Measurements from ENCODE around the gene ATP5F1A.
"Not testable (repeated sequence)": the region's sequence is repeated elsewhere in the genome, so short reads cannot be mapped to it uniquely, and the experiment has no call there.

ATP5F1A gene

GRCh38 chr18:46072959-46073358 is 25.1 kb downstream of the ATP5F1A start:
- no peak for DNase-seq

- DNase-seq = no peak
Measured at GRCh38 chr18:46072376-46072867, 25.7 kb downstream of the ATP5F1A start.

- DNase-seq = peak; percentile 64
Measured at GRCh38 chr18:46071653-46072375, 26.3 kb downstream of the ATP5F1A start, which contains the start of gene PSTPIP2. PSTPIP2 (minus strand) TSS chr18:46072260; CDS start chr18:46072188, 72 bp downstream.

- DNase-seq = peak; percentile 45
Measured at GRCh38 chr18:46070815-46071652, 27.1 kb downstream of the ATP5F1A start.

GRCh38 chr18:46070232-46070631 is 27.9 kb downstream of the ATP5F1A start:
- DNase-seq = no peak

GRCh38 chr18:46069524-46069923 is 28.6 kb downstream of the ATP5F1A start:
- no peak for DNase-seq

GRCh38 chr18:46068763-46069162 is 29.3 kb downstream of the ATP5F1A start:
- no peak for DNase-seq

GRCh38 chr18:46067438-46068007 is 30.6 kb downstream of the ATP5F1A start:
- DNase-seq = no peak

GRCh38 chr18:46062781-46063180 is 35.3 kb downstream of the ATP5F1A start:
- no peak for DNase-seq

- no peak for DNase-seq
Measured at GRCh38 chr18:46061796-46062195, 36.3 kb downstream of the ATP5F1A start.

- no peak for DNase-seq
Measured at GRCh38 chr18:46061387-46061786, 36.7 kb downstream of the ATP5F1A start.

- no peak for DNase-seq
Measured at GRCh38 chr18:46060359-46060841, 37.7 kb downstream of the ATP5F1A start.

- no peak for DNase-seq
Measured at GRCh38 chr18:46055838-46056230, 42.3 kb downstream of the ATP5F1A start.

- no peak for DNase-seq
Measured at GRCh38 chr18:46054956-46055837, 42.9 kb downstream of the ATP5F1A start.

- no peak for DNase-seq
Measured at GRCh38 chr18:46053368-46054095, 44.6 kb downstream of the ATP5F1A start.

- DNase-seq = no peak
Measured at GRCh38 chr18:46051731-46052461, 46.2 kb downstream of the ATP5F1A start.

- no peak for DNase-seq
Measured at GRCh38 chr18:46050268-46050667, 47.8 kb downstream of the ATP5F1A start.

GRCh38 chr18:46048641-46049040 is 49.5 kb downstream of the ATP5F1A start:
- DNase-seq = no peak

- DNase-seq = not testable (repeated sequence)
Measured at GRCh38 chr18:46047369-46047768, 50.7 kb downstream of the ATP5F1A start.

GRCh38 chr18:46046688-46047087 is 51.4 kb downstream of the ATP5F1A start:
- no peak for DNase-seq

GRCh38 chr18:46046126-46046525 is 52.0 kb downstream of the ATP5F1A start:
- no peak for DNase-seq

Data from GDM1 (cell line).